SK-N-MC (cell line): ENCODE data around the gene IP6K1.
"Not testable (repeated sequence)": the region's sequence is repeated elsewhere in the genome, so short reads cannot be mapped to it uniquely, and the experiment has no call there.

ENCODE experiments used
- EZH2 ChIP-seq: fragments of 200-600 bp; sonication (generic); IDR thresholded peaks from one replicate; pipeline ENCODE4 v1.6.1; 2017; ENCODE audit warnings: antibody characterized with exemption
- FOXP2 ChIP-seq: optimal IDR thresholded peaks from 2 replicates; pipeline ENCODE3; 2011; ENCODE audit warnings: mild to moderate bottlenecking, moderate library complexity; ENCODE audit not compliant: insufficient read depth; ENCODE audit errors: extremely low read length, control extremely low read depth
- POLR2AphosphoS5 ChIP-seq: IDR thresholded peaks from 2 replicates; pipeline ENCODE4 v1.6.1; 2012; ENCODE audit warnings: mild to moderate bottlenecking, low read depth, low read length, borderline replicate concordance

DNA sequence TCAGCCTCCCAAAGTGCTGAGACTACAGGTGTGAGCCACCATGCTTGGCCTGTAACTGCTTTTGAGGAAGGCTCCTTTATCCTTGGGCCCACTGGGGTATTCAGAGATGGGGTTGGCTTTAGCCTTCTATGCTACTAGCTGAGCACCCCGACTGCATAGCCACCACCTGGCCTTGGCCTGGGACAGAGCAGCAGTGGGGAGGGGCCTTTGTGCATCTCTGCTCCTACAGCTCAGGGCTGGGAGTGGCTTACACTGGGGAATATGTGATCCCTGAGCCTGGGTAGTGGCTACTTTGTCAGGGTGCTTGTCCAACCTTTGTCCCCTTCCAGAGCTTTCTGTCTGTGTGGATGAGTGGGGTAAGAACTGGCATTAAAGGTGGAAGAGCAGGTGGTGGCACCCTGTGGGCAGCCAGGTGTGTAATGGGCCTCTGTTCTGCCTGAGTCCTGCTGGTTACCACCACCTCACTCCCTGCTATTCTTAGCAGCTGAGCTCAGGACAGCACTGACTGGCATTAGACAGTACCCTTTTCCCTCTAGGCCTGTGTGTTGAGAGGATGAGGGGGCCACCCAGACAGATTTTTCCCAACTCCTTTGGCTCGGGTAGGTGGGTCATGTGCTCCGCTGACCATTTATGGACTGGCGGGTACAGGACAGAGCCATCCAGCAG, 90.9 kb downstream of the IP6K1 start:
- not testable (repeated sequence) for TF ChIP-seq POLR2AphosphoS5, EZH2, FOXP2
